Measurements from ENCODE around the gene ATF5.
A peak's percentile ranks its signal among the peaks of the same experiment; 100 is the strongest.
"Not testable (repeated sequence)": the region's sequence is repeated elsewhere in the genome, so short reads cannot be mapped to it uniquely, and the experiment has no call there.

The ATF5 gene

GRCh38 chr19:49924004-49924880 is 4.8 kb upstream of the ATF5 start:
- DNase-seq: no peak

- DNase-seq: not testable (repeated sequence)
These were observed 4.2 kb upstream of the ATF5 start for GRCh38 chr19:49924881-49925210.

GRCh38 chr19:49925486-49925885 is 3.5 kb upstream of the ATF5 start:
- DNase-seq: no peak

- no peak for DNase-seq
These were observed 2.5 kb upstream of the ATF5 start for GRCh38 chr19:49926515-49926914.

GRCh38 chr19:49927526-49928264 is 1.3 kb upstream of the ATF5 start:
- DNase-seq: no peak

GRCh38 chr19:49929611-49930482 is 842 bp downstream of the ATF5 start:
- peak; percentile 95 for DNase-seq

GRCh38 chr19:49930483-49931011 is 1.5 kb downstream of the ATF5 start:
- DNase-seq: no peak

- no peak for DNase-seq
These were observed 2.5 kb downstream of the ATF5 start for GRCh38 chr19:49931293-49932040.

GRCh38 chr19:49932041-49932451 is 3.0 kb downstream of the ATF5 start:
- no peak for DNase-seq

GRCh38 chr19:49932731-49933131 is 3.7 kb downstream of the ATF5 start:
- DNase-seq: no peak

- DNase-seq: no peak
These were observed 4.6 kb downstream of the ATF5 start for GRCh38 chr19:49933643-49934042.

- no peak for DNase-seq
These were observed 7.5 kb downstream of the ATF5 start for GRCh38 chr19:49936549-49936948.

GRCh38 chr19:49937750-49938381 is 8.9 kb downstream of the ATF5 start:
- peak; percentile 85 for DNase-seq

- DNase-seq: no peak
These were observed 9.7 kb downstream of the ATF5 start for GRCh38 chr19:49938662-49939061.

GRCh38 chr19:49939721-49940481 is 10.9 kb downstream of the ATF5 start:
- no peak for DNase-seq

- no peak for DNase-seq
These were observed 11.4 kb downstream of the ATF5 start for GRCh38 chr19:49940482-49940791.

GRCh38 chr19:49944567-49944966 is 15.6 kb downstream of the ATF5 start:
- DNase-seq: not testable (repeated sequence)

GRCh38 chr19:49946415-49946814 is 17.4 kb downstream of the ATF5 start:
- no peak for DNase-seq

GRCh38 chr19:49949742-49950589 is 21.0 kb downstream of the ATF5 start:
- no peak for DNase-seq

GRCh38 chr19:49950590-49950948 is 21.6 kb downstream of the ATF5 start:
- no peak for DNase-seq
